HFF-Myc (cell line): ENCODE data around the gene PCNX3.

Experiments used
- DNase-seq: peaks from one replicate; pipeline ENCODE4 v3.0.0-alpha.2; 2011; ENCODE audit warnings: low read depth; ENCODE audit errors: extremely low read depth
- H3K4me3 ChIP-seq: replicated peaks from 2 replicates; pipeline ENCODE4 v1.5.1; 2011; ENCODE audit warnings: low read depth, mild to moderate bottlenecking, control low read depth, low read length
- CTCF ChIP-seq: IDR thresholded peaks from 2 replicates; pipeline ENCODE4 v1.5.1; 2012; ENCODE audit warnings: mild to moderate bottlenecking, low read depth, low read length, control low read depth; ENCODE audit errors: missing control alignments

Gene PCNX3

GRCh38 chr11:65598258-65598699, 17.3 kb upstream of the PCNX3 start:
- H3K4me3 ChIP-seq, result no peak overlapping the region
- DNase-seq, result no peak
- TF ChIP-seq CTCF, result no peak

GRCh38 chr11:65599216-65599954, 16.2 kb upstream of the PCNX3 start:
- TF ChIP-seq CTCF, result no peak
- no peak overlapping the region for H3K4me3 ChIP-seq
- no peak for DNase-seq

GRCh38 chr11:65599955-65600246, 15.7 kb upstream of the PCNX3 start:
- DNase-seq, result no peak
- TF ChIP-seq CTCF, result no peak
- no peak overlapping the region for H3K4me3 ChIP-seq

- TF ChIP-seq CTCF, result no peak
- no peak overlapping the region for H3K4me3 ChIP-seq
- DNase-seq, result no peak
Observed at GRCh38 chr11:65604258-65604657, 11.3 kb upstream of the PCNX3 start.

GRCh38 chr11:65606876-65607613, 8.5 kb upstream of the PCNX3 start:
- no peak for TF ChIP-seq CTCF
- peak; percentile 88 for DNase-seq
- peak overlapping the region; percentile 35 for H3K4me3 ChIP-seq

- peak overlapping the region; percentile 35 for H3K4me3 ChIP-seq
- DNase-seq, result no peak
- TF ChIP-seq CTCF, result no peak
Observed at GRCh38 chr11:65607614-65608426, 7.8 kb upstream of the PCNX3 start.
